Heart left ventricle (tissue), 13 donors: ENCODE results near the gene AXIN1.

Experiments used
- POLR2A ChIP-seq, 2 donors: fragments of 450-650 bp; IDR thresholded peaks; one replicate each; pipeline ENCODE4 v1.6.1; 2017; ENCODE audit warnings: antibody characterized with exemption in 2 of 2, mild to moderate bottlenecking in 2 of 2, moderate library complexity in 2 of 2
- TF ChIP-seq, protein P1 (sequence below), 12 donors: fragments of 200-600 bp; sonication (generic) in 4 of 12; IDR thresholded peaks; one replicate each; pipeline versions ENCODE4 v1.5.0 to v1.8.0; 2018 to 2022; ENCODE audit warnings: antibody characterized with exemption in 12 of 12, mild to moderate bottlenecking in 5 of 12
- donor health status: ischemic (EF 13 %, LVEDD 7.1; RV severe dilation, severe dysfunction).
- donor health status: DM: no; HTN: yes; CAD: no.
- donor health status: DM: no; HTN: no; CAD: no.
- donor health status: ischemic (EF 25% LVEDD 6.9; RV normal size, moderate dysfunction).
- donor health status: ischemic (EF 25% LVEDD 5.7; RV mildly dilated, moderate dysfunction).
- donor health status: ischemic (EF 35%, LVEDD 5.7; RV mildly dilated, moderate dysfunction).
- donor health status: nonischemic (EF 11% LVEDD 7.7; RV severe dilation, severe dysfunction).
- donor health status: DM: yes; HTN: yes; CAD: no.
- donor health status: PGD.
- donor health status: ischemic (EF 29% LVEDD 5.4; RV normal size, mild dysfunction).
- donor health status: nonischemic (EF 23%, LVEDD 6.1; RV moderate dilation, normal function).

DNA sequence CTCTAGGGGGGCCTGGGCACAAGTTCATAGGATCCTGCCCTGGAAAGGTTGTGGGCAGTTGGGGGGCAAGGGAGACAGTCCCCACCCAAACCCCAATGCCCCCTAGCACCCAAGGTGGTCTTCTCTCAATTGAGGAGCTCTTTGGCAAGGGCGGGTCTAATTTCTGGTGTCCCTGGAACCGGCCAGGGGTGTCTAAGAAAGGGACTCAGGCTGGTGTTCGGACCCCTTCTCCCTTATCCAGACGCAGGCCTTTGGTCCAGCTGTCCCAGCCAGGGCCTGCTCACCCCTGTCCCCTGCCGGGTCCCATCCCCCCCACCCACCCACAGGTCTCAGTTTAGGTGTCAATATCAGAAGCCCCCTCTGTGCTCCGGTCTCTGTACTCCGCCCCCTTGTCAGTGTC is 73.0 kb downstream of the AXIN1 start:
- no peak for TF ChIP-seq POLR2A (IDR thresholded peaks at IDR 0.05)
- TF ChIP-seq, protein P1, sequence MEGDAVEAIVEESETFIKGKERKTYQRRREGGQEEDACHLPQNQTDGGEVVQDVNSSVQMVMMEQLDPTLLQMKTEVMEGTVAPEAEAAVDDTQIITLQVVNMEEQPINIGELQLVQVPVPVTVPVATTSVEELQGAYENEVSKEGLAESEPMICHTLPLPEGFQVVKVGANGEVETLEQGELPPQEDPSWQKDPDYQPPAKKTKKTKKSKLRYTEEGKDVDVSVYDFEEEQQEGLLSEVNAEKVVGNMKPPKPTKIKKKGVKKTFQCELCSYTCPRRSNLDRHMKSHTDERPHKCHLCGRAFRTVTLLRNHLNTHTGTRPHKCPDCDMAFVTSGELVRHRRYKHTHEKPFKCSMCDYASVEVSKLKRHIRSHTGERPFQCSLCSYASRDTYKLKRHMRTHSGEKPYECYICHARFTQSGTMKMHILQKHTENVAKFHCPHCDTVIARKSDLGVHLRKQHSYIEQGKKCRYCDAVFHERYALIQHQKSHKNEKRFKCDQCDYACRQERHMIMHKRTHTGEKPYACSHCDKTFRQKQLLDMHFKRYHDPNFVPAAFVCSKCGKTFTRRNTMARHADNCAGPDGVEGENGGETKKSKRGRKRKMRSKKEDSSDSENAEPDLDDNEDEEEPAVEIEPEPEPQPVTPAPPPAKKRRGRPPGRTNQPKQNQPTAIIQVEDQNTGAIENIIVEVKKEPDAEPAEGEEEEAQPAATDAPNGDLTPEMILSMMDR (IDR thresholded peaks at IDR 0.05), result no peak
